GM21367 (cell line): ENCODE measurements around the gene PHLPP1.

Experiments
- ATAC-seq: cut with Tn5 transposase; IDR thresholded peaks from one replicate; pipeline ENCODE4 v1.9.1; 2021; ENCODE audit not compliant: unreplicated experiment

PHLPP1 gene

DNA sequence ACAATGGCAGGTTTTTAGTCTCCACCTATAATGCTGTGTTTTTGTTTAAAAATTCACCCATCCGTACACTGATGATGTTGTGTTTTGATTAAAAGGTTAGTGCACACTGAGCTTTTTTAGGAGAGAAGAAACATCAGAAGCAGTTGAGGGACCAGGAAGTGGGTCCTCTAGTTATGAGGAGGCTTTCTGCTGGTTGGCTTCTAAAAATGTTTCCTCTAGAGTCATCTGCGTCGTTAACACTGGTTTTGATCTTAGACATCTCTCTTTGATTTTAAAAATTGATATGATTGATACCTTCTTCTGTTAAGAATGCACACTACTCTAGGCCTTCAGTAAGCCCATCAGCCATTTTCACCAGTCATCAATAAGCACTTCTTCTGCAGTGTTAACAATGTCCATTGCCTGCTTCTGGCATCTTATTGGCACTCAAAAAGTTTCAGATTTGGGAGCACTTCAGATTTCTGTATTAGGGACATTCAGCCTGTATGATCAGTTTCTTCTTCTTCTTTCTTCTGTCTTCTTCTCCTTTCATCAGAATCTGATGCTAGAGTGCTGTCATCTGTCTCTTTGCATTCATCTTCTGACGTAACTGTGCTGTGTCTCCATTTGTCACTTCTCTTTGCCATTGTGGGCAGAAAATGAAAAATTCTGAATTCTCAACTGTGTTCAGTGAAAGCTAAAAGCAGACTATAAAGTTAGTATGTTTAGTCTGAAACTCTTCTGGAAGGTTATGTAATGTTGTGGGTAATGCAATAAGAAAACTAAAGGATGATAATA is 56.3 kb downstream of the PHLPP1 start:
- ATAC-seq: no peak

DNA sequence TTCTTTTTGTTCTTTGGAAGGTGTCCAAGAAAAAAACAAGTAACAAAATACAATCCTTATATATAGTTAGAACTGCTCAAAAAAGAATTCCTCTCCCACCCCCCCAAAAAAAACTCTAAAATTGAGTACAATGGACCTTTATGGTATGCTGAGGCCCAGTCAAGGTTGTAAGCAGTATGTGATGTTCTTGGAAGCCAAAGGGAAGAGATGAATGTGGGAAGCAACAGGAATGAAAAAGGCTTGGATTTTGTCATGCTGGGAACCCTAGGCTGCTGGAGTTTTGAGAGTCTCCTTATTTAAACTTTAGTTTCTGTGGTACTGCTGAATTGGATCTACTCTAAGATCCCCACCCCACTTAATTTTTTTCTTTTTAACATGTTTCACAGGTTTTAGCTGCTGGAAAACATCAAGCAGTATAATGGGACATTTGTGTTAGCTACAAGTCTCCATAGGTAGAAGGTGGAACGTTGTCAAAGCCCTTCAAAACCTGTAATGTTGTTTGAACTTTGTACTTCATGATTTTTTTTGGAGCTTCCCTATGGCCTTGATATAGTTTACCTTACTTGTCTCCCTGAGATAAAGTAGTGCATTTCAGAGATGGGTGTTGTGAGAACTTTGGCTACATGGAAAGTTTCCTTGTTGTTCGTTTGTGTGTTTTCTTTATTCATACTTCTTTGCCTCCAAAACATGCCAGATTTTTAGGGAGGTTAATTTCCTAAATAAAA is 57.7 kb downstream of the PHLPP1 start:
- no peak for ATAC-seq

DNA sequence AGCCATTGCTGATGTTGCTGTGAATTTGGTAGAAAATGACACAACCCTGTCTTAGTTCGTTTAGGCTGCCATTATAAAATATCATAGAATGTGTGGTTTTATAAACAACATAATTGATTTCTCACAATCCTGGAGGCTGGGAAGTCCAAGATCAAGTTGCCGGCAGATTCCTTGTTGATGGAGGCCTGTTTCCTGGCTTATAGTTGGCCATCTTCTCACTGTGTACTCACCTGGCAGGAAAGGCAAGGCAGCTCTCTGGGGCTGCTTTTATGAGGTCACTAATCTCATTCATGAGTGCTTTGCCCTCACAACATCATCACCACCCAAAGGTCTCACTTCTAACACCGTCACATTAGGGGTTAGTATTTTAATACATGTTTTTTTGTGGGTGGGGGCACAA is 58.4 kb downstream of the PHLPP1 start:
- ATAC-seq: no peak

DNA sequence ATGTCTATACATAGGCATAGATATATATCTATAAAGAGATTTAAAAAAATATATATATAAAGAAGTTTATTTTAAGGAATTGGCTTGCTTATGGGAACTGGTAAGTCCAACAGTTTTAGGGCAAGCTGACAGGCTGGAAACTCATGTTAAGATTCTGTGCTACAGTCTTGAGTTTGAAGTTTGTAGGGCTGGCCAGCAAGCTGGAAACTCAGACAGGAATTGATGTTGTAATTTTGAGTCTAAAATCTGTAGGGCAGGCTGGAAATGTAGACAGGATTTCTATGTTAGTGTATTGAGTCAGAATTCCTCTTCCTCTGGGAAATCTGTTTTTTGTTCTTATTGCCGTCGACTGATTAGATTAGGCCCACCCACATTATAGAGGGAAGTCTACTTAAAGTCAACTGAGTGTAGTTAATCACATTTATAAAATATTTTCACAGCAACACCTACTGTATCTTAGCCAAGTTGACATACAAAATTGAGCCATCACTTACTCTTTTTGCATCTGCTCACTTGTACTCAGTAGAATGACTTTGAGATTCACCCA is 60.8 kb downstream of the PHLPP1 start:
- ATAC-seq: no peak

DNA sequence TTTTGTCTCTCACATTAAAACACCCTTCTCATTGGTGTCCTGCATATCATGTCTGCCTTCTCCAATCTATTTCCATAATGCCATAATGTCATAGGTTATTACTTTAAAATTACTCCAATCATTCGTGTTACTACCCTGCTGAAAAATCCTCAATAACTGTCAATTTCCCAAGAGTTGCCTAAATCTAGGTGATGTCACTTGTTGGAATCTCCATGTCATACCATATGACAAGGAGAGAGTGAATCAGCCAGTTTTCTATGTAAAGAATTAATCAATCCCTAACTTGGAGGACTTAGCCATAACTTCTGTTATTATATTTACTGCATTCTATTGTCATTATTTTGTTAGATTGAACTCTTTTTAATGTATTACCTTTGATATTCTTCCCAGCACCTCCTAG is 62.5 kb downstream of the PHLPP1 start:
- ATAC-seq: no peak

DNA sequence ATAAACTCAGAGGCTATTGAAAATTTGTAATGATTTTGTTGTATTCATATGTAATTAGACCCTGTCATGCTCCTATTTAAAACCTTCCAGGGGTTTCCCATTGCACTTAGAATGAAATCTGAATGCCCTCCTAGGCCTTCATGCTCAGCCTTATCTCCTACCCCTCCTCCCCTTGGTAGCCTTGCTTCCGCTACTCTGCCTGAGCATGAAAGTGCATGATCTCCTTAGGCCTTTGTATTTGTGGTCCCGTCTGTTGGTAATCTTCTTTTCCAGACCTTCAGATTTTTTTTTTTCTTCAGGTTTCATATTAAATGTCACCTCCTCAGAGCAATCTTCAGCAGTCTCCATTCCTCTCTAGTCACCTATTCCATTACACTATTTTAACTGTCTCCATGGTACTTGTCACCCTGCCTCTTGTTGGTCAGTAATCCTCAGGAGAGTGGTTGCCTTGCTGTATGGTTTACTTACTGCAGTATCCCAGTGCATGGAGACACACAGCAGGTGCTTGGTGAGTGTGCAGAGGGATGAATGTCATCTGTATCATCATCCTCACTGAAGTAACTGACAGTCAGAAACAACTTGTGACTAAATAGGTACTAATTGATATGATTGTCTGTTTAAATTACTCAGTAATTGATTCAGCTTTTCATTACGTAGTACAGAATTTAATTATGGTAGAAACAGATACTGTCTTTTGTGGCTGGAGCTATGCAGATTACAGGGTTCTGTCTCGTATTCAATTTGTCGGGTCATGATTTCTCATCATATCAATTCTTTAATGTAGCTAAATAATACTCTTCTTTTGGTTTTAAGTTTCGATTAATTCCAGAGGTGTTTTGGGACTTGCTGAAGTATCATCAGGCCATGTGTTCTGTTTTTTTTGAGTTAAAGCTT is 63.9 kb downstream of the PHLPP1 start:
- no peak for ATAC-seq

DNA sequence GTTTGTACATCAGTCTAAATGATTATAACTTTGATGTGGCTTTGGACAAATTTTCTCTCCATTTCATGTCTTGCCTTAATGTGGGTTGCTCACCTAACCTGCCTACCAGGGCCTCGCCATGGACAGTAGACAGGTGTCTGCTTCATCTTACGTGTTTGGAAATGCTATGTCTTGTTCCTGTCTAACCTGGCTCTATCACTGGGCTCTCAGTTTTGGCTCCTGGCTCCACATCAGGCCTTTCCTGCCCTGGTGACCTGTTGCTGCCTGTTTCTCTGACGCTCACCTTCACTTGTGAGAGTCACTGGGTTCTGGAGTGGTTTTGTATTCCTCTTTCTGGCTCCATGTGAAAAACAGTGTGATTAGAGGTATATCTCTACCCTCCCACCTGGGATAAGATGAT is 65.9 kb downstream of the PHLPP1 start:
- ATAC-seq: no peak

DNA sequence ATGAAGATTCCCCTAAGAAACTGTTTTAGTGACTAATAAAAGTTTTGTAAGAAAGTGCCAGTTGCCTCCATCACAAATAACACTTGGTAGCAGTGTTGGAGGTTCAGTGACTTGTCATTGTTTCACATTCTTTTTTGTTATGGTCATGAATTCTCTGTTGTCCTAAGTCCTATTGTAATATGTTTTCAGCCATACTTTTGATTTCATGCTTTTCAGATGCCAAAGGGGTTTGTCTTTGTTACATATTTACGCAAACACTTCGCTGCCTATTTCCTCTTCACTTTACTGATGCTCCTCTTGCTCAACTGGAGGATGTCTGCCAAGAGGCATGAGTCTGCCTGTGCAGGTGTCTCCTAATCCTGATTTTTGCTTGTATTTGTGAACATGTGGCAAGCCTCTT is 66.6 kb downstream of the PHLPP1 start:
- no peak for ATAC-seq

DNA sequence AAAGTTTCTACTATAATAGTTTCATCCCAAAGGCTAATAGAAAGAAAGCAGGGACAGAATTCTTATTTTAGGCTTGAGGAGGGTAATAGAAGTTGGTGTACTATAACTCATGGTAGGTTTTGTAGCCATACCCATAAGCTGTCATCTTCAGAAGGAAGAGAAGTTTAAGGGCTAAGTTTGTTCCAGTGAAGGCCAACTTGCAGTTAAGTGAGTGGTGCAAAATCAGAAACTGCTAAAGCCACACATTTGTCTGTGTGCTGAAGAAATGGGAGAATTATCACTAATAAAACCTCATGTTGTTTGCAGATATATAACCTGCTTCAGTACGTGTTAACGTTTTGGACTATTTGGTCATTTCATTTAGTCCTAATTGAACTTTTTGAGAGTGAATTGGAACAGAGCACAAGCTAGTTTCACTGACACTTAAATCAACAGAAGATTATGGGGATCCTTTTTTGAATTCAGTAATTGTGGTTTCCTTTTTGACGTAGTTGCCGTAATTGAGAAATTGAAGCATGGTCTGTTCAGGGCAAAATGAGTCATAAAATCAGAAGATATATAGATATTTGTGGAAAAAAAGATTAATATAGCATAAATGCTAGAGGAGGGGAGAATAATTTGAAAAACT is 69.1 kb downstream of the PHLPP1 start:
- peak; percentile 44 for ATAC-seq

DNA sequence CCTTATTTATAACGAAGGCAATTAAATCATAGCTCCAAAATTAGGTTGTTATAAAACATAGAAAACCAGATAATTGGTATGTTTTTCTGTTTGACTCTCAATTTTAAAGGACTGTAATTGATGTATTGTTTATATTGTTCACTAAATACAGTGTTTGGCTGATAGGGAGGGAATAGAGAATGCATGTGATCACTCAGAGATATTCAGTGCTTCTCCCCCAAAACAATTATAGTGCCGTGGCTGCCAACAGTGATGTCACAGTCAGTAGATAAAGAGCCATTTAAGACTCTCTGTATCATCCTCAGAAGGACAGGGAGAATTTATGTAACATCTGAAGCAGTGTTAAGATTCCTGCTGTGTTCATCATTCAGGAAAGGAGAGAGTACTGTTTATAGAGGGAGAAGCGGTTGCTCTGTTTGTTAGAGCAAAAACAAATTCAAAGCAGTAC is 69.6 kb downstream of the PHLPP1 start:
- no peak for ATAC-seq

DNA sequence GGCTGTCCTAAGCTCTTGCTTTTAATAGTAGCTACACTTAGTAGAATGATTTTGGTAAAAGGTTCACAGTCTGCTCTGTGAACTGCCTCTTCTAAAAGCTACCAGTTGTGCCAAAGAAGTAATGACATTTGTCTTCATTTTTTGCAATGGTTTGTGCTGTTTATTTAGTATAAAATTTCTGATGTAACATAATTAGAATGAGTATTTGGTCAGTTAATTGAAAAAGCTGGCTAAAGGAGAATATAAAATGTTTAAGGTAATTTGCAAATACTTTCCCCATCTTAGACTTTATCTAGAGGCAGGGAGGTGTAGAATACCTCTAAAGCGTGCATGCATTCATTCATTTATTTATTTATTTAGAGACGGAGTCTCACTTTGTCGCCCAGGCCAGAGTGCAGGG is 71.3 kb downstream of the PHLPP1 start:
- ATAC-seq: no peak

DNA sequence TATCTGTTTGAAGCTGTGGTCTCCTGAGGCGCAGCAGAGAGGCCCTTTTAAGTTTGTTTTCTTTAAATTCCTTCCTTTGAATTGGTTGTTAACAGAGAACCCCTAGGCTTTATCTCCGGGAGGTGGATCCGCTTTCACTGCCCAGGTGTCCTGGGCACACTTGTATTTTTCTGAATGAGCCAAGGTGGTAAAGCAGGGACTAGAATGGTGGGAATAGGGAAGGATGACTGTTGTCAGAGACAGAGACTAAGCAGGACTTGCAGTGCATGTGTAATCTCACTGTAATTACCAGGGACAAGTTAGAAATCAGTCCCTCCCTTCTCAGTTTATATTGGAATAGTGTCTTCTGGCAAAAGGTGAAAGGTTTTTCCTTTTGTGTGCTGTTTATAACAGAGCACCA is 72.8 kb downstream of the PHLPP1 start:
- ATAC-seq: no peak

DNA sequence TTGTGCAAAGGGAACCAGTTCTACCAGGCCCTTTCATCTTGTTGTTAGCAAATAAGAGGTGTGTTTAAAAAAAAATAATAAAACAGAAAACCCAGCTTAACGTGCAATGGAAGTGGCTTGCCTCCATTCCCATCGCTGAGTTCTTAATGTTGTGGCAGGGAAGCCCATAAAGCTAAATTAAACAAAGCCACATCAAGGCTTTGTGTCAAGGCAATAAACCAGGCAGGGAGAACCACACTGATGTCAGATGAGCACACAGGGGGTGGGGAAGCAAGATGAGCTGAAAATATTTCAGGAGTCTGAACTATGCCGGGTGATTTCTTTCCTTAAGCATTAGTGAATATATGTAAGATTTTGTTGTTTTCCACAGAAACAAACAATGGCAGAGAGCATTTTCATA is 73.5 kb downstream of the PHLPP1 start:
- ATAC-seq: no peak

DNA sequence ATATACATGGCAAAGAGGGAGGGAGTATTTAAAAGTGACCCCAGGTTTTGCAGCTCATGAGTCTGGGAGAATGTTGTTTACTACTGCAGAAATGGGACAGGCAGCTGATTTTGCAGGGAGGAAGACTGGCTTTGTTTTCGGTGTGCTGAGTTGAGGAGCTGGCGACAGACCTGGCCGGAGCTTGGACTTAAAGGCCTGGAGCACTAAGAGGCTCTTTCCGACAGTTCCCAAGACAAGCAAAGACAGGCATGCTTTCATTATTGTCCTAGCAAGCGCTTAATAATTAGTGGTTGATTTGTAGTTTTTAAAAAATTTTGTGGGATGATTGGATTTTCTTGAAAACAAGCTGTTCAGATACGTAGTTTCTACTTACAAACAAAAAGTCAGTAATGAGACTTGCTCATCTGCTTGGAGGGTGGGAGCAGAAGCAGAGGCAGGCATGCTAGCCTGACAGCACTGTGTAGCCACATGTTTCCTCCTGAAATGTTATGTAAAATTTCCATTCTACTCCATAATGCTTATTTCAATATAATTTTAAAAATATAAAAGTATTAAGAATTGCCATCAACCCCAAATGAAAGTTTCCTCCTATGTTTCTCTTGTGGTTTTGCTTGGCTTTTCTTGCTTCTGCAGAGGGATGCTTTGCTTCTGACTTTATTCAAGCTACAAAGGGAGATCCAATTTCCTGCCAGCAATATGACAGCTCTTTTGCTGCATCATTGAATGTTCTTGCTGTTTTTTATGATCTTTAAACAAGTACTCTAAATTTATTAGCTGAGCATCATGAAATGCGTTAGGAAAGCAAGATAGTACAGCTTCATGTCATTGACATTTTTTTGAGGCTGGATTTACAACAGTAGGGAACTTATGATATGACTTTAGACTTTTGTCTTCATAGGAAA is 75.8 kb downstream of the PHLPP1 start:
- ATAC-seq: no peak

DNA sequence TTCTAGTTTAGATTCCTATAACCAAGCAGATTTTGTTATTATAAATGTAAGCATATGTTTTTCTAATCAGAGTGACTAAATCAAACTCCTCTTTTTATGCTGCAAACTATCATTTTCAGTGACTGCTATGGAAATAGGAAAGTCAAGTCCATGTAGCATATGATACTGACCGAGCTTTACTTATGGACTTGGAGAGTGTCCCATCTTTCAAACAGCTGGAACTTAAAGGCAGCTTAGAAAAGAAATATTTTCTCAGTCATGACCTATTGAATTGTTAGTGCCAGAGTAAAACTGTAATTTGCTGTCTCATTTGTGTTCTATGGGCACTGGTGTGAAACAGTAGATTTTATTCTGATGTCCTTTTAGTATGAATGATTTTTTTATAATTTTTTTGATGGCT is 76.7 kb downstream of the PHLPP1 start:
- no peak for ATAC-seq

DNA sequence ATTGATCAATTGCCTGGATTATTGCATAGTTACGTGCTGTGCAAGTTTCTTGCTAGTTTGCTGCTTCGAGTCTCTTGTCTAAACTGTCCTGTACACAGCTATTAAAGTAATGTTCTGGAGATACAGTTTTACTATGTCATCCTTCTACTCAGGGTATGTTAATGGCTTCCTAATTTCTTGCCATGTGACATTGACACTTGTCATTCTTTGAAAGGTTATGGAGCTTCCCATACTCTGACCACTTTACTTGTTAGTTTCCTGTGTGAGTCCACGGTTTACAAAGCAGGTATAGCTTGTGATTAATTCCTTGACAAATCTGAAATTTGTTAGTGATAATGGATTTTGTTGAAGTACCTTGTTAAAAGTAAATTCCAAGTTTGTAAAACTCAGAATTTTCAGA is 80.5 kb downstream of the PHLPP1 start:
- no peak for ATAC-seq

DNA sequence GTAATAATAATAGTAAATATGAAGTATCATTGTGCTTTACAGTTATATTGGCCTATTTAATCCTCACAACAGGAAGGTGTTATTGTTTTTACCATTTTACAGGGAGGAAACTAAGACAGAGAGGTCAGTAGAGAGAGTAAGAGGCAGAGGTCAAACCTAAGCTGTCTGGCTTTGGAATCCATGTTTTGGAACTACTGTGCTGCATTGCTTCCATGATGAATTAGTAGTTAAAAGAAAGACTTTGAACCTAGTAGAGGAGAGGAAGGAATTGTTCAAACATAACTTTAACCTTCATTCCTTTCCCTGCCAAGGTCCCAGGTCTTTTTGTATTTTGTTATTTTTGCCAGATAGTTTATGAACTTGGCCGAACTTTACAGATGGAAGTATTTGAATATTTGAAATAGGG is 80.9 kb downstream of the PHLPP1 start:
- no peak for ATAC-seq

DNA sequence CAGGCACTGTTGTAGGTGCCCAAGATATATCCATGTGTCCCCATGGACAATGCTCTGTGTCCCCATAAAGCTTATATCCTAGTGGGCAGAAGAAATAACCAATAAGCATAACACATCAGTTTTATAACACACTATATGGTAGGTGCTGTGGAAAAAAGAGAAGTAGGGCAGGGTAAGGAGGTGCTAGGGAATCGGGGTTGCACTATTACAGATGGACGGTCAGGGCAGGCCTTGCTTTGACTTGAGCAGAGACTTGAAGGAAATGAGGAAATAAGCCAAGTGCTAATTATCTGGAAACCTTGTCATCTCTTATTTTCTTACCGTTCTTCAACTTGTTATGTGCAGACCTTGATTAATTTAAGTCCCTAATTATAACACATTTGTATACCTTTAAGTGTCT is 82.0 kb downstream of the PHLPP1 start:
- no peak for ATAC-seq

DNA sequence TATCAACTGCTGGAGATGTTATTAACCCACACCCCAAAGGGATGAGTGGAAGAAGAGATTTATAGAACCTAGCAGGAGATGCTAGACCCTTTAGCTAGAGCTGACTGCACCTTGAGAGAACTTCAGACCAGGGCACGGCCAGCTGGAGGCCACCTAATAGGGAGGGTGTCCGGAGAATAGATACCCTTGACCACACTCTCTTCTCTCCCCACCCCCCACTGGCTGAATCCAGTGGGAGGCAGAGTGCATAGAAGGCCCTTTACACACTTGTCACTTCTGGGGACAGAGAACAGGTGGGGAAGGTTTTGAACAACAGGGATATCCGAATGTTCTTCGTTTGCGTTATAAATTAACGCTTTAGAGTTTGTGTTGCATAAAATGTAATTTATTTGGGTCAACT is 84.6 kb downstream of the PHLPP1 start:
- no peak for ATAC-seq

DNA sequence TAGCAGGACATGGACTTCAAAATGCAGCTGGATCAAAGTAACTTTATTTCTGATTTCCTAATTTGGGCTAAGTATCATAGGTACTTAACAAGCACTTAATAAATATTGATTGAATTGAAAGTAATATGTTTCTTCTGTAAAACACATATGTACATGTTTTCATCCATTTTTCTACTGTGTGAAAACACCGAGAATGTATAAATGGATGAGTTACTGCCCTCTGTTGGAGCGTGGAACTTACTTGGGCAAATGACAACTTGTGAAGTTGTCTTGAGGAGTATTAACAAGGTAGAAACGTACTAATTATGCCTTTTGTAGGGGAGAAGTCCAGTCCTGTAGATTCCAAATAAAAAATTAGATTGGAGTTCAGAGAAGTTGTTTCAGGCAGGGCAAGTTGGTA is 87.2 kb downstream of the PHLPP1 start:
- no peak for ATAC-seq
